Esophagus muscularis mucosa (tissue), 4 donors: Measurements from ENCODE around the gene SCNN1B. TPM values are rescaled to one million over a fixed set of nuclear protein-coding genes. Genes with fewer than 3 reads are reported as not detected.

ENCODE experiments used
- DNase-seq: peaks from one replicate; pipeline ENCODE4 v3.0.0-alpha.2; 2017; ENCODE audit errors: extremely low spot score
- H3K27ac ChIP-seq, 4 donors: fragments of 200-600 bp; sonication (generic); replicated peaks in 1 of 4; 1 replicate in 3 of 4; 2 replicates in 1 of 4; pipeline ENCODE4 v1.5.1; 2016 to 2019; ENCODE audit warnings: mild to moderate bottlenecking in 1 of 4
- H3K27me3 ChIP-seq, 4 donors: fragments of 200-600 bp; sonication (generic); one replicate each; pipeline versions ENCODE4 v1.5.1 to v1.6.0; 2016 to 2019
- H3K36me3 ChIP-seq, 4 donors: fragments of 200-600 bp; sonication (generic); one replicate each; pipeline ENCODE4 v1.5.1; 2016 to 2019
- H3K4me1 ChIP-seq, 4 donors: fragments of 200-600 bp; sonication (generic); one replicate each; pipeline ENCODE4 v1.5.1; 2016 to 2019
- H3K4me3 ChIP-seq, 4 donors: fragments of 200-600 bp; sonication (generic); 1 replicate in 2 of 4; 2 replicates in 2 of 4; pipeline ENCODE4 v1.5.1; 2016 to 2019; ENCODE audit warnings: mild to moderate bottlenecking in 4 of 4, moderate library complexity in 1 of 4
- H3K9me3 ChIP-seq, 4 donors: fragments of 200-600 bp; sonication (generic); 1 replicate in 3 of 4; 2 replicates in 1 of 4; pipeline ENCODE4 v1.5.1; 2016 to 2019
- CTCF ChIP-seq, 3 experiments: fragments of 200-600 bp in 2 of 3; fragments of 450-650 bp in 1 of 3; sonication (generic) in 2 of 3; IDR thresholded peaks; one replicate each; pipeline ENCODE4 v1.5.1; 2017 to 2019; ENCODE audit warnings: antibody characterized with exemption in 3 of 3, mild to moderate bottlenecking in 2 of 3, moderate library complexity in 1 of 3
- POLR2AphosphoS5 ChIP-seq, 2 donors: sonication (generic); formaldehyde crosslinking; IDR thresholded peaks; one replicate each; pipeline ENCODE4 v1.6.1; 2017; ENCODE audit warnings: antibody characterized with exemption in 2 of 2
- WGBS: methylation state at CpG from one replicate; pipeline ENCODE4 v1.1.5; 2018; 5-methylcytosine and 5-hydroxymethylcytosine counted together
- intact Hi-C: fragments of 100-400 bp; cut with DNase I; formaldehyde crosslinking; loops from one replicate; pipeline ENCODE4 v1.15.1; 2023
- total RNA-seq, 4 donors: library from RNA; depleted of rRNA; stranded (reverse); fragments of >200 nt; gene quantifications; one replicate each; pipeline versions ENCODE4 v1.1.0 to v1.2.1, GENCODE V29; 2016

Gene SCNN1B
- total RNA-seq, 4 donors from 2014 or later: 1.2 to 4.2 (median 4.0) TPM

GRCh38 chr16:23424292-23424958 lies 122.3 kb downstream of the SCNN1B start:
- intact Hi-C loops: no loop called here
- no peaks in the 10 kb centered on the region for H3K9me3 ChIP-seq
- no peak for DNase-seq
- peaks cover 0 to 26% (median 18%) of the 10 kb centered on the region in 4 donors for H3K36me3 ChIP-seq
- H3K4me1 ChIP-seq: peaks cover 22 to 41% (median 36%) of the 10 kb centered on the region in 4 donors
- no peaks in the 10 kb centered on the region for H3K27me3 ChIP-seq
- WGBS: 75% methylated on average over 14 of the region's 14 CpGs
- H3K4me3 ChIP-seq: no peak overlapping the region
- peak overlapping the region; percentile 91 to 95 (median 94) for H3K27ac ChIP-seq
- TF ChIP-seq CTCF (IDR thresholded peaks at IDR 0.05) (no peak), POLR2AphosphoS5 (IDR thresholded peaks at IDR 0.05) (peak; percentile 10 to 48)

- intact Hi-C loops: no loop called here
- no peaks in the 10 kb centered on the region for H3K27me3 ChIP-seq
- peaks cover 6 to 63% (median 53%) of the 10 kb centered on the region in 4 donors for H3K36me3 ChIP-seq
- no peak for DNase-seq
- no peak for TF ChIP-seq POLR2AphosphoS5 (IDR thresholded peaks at IDR 0.05)
- no peak overlapping the region for H3K4me3 ChIP-seq
- WGBS: 77% methylated on average over 2 of the region's 2 CpGs
- peaks cover 15 to 22% (median 19%) of the 10 kb centered on the region in 4 donors for H3K4me1 ChIP-seq
- no peaks in the 10 kb centered on the region for H3K9me3 ChIP-seq
- no peak overlapping the region for H3K27ac ChIP-seq
These were observed 126.2 kb downstream of the SCNN1B start for GRCh38 chr16:23428351-23428750.

Other genes with a start within 250 kb of the SCNN1B start
- gene USP31, start 152.8 kb upstream of the SCNN1B start, total RNA-seq: 10 to 100 TPM; 18.9 to 29.1 (median 23.3) TPM
- gene SCNN1G, start 119.6 kb upstream of the SCNN1B start, total RNA-seq: under 1 TPM in 2 of 4 donors, not detected in 2; 0.06 to 0.34 TPM
- 10 to 100 TPM; 11.9 to 23.7 (median 15.1) TPM for gene COG7, start 150.9 kb downstream of the SCNN1B start, total RNA-seq
- 10 to 100 TPM; 20.3 to 37.3 (median 23.0) TPM for gene GGA2, start 208.2 kb downstream of the SCNN1B start, total RNA-seq